Measurements from ENCODE around the gene MYL7.
A peak's percentile ranks its signal among the peaks of the same experiment; 100 is the strongest.

DNA sequence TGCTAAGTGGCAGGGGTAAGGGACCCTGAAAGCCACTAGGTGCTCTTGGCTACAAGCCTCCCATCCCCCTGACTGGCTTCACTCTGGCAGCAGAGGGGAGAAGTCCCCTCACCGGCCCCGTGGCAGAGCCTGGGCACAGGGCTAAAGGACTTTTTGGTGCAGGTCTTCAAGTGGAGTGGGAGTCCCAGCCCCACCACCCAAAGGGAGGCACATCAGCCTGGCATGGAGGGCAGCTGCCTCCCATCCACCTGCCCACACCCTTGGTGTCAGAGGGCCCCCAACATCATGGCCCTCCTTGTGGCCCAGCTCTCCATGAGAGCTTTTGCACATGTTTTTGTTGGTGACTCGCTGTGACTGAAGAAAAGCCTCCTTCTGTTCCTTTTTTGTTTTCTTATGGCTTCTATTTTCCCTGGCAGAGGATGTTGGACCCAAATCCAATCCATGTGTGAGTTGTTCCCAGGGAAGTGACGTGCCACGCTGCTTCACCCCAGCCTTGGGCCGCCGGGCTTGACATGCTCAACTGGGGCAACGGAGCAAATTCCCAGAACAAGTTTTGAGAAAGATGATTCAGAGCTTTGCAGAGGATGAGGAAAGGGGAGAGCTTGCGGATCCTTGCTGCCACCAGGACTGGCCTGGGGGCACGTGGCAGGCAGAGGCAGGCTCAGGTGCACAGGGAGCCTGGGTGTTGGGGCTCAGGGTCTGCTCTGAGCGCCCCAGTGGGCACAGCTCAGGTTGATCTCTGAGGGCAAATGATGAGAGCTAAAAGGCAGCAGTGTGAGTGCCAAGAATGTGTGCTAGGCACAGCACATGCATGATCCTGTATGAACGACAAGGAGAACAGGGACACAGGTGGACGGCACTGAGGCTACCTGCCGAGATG is 38.9 kb downstream of the MYL7 start:
- TF ChIP-seq, protein P1, sequence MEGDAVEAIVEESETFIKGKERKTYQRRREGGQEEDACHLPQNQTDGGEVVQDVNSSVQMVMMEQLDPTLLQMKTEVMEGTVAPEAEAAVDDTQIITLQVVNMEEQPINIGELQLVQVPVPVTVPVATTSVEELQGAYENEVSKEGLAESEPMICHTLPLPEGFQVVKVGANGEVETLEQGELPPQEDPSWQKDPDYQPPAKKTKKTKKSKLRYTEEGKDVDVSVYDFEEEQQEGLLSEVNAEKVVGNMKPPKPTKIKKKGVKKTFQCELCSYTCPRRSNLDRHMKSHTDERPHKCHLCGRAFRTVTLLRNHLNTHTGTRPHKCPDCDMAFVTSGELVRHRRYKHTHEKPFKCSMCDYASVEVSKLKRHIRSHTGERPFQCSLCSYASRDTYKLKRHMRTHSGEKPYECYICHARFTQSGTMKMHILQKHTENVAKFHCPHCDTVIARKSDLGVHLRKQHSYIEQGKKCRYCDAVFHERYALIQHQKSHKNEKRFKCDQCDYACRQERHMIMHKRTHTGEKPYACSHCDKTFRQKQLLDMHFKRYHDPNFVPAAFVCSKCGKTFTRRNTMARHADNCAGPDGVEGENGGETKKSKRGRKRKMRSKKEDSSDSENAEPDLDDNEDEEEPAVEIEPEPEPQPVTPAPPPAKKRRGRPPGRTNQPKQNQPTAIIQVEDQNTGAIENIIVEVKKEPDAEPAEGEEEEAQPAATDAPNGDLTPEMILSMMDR (IDR thresholded peaks at IDR 0.05): no peak
- no peak for TF ChIP-seq EP300 (IDR thresholded peaks at IDR 0.05)
- TF ChIP-seq POLR2AphosphoS5 (IDR thresholded peaks at IDR 0.05): peak; percentile 14 to 55
- TF ChIP-seq POLR2A (IDR thresholded peaks at IDR 0.05; ENCODE audit: low read depth): no peak
